ENCODE results near the gene ASB15. TPM values are rescaled to one million over a fixed set of nuclear protein-coding genes. Genes with fewer than 3 reads are reported as not detected.

The ASB15 gene
- total RNA-seq, 2 experiments from 2014 or later, result not detected

- CTCF ChIA-PET, result no interaction called here
- Mint-ChIP-seq H3K9me3 (ENCODE audit: low read depth) (no peaks in the 10 kb centered on the region), H3K4me1 (no peaks in the 10 kb centered on the region), H3K4me3 (no peak overlapping the region), H3K36me3 (no peaks in the 10 kb centered on the region), H3K27me3 (peaks cover 5% of the 10 kb centered on the region), H3K27ac (no peak overlapping the region)
- DNase-seq (no peak), ATAC-seq (no peak)
Observed at GRCh38 chr7:123571684-123572083, 29.9 kb upstream of the ASB15 start.

- Mint-ChIP-seq H3K27me3 (peaks cover 8% of the 10 kb centered on the region), H3K4me1 (no peaks in the 10 kb centered on the region), H3K27ac (no peak overlapping the region), H3K4me3 (no peak overlapping the region), H3K36me3 (no peaks in the 10 kb centered on the region), H3K9me3 (ENCODE audit: low read depth) (no peaks in the 10 kb centered on the region)
- ATAC-seq (no peak), DNase-seq (no peak)
- CTCF ChIA-PET, result interaction anchor here (0.7 kb wide), 1 partner anchor 780 kb away, joined by 3 read pairs; no protein-coding TSS in a partner anchor
Observed at GRCh38 chr7:123573341-123573740, 28.3 kb upstream of the ASB15 start.

GRCh38 chr7:123573896-123574467 is 27.6 kb upstream of the ASB15 start:
- peaks cover 10% of the 10 kb centered on the region for H3K27me3 Mint-ChIP-seq
- no peak for ATAC-seq
- no peak for DNase-seq
- no peaks in the 10 kb centered on the region for H3K9me3 Mint-ChIP-seq (ENCODE audit: low read depth)
- H3K4me3 Mint-ChIP-seq, result no peak overlapping the region
- no peaks in the 10 kb centered on the region for H3K36me3 Mint-ChIP-seq
- H3K27ac Mint-ChIP-seq, result no peak overlapping the region
- CTCF ChIA-PET, result no interaction called here
- H3K4me1 Mint-ChIP-seq, result no peaks in the 10 kb centered on the region

DNA sequence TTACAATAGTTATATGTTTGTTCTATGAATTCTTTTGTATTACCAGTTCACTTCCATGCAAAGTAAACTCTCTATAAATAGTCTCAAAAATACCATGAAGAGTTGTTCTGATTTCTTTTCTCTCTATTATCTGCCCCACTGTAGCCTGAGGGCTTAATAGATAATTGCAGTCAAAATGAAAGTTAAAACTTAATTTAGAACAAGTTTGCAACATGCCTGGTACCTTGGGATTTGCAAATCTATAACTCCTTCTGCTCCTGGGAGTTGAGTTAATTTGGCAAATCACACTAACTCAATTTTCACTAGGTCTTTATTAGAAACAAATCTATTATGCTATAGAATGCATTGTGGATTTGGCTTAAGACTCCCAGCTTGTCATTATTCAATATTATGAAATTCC is 22.2 kb upstream of the ASB15 start:
- CTCF ChIA-PET, result no interaction called here
- DNase-seq (no peak), ATAC-seq (no peak)
- no peaks in the 10 kb centered on the region for H3K36me3 Mint-ChIP-seq
- H3K27ac Mint-ChIP-seq, result no peak overlapping the region
- H3K27me3 Mint-ChIP-seq, result peaks cover 20% of the 10 kb centered on the region
- H3K4me1 Mint-ChIP-seq, result no peaks in the 10 kb centered on the region
- no peaks in the 10 kb centered on the region for H3K9me3 Mint-ChIP-seq (ENCODE audit: low read depth)
- no peak overlapping the region for H3K4me3 Mint-ChIP-seq

DNA sequence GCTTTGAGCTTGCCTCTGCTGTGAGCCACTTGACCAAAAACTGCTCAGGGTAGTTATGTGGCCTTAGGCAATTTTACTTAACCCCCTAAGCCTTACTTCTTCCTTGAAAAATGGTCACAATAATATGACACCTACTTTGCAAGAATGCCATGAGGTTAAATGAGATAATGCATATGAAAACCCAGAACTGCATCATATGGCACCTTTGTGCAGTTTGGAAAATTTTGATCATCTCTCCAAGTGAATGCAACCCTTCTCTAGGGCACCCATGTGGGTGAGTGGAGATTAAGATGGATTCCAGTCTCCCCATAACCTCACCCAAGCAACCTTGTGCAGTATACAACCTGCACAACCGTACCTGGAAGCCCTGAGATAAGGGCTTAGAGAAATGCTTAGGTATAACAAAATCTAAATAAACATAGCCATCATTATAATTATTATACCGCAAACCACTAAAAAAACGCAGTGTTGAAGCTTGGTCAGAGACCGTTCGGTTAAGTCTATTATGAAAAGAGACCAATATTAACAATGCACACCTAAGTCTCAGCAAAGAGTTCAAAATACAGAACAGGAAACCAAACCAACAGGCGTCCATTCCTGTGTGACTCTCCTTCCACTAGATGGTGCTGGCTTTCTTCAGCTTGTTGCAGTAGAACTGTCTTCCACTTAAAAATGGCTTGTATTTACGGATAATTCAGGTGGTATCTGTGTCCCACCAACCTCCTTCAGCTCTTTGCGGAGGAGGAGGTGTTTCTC is 21.0 kb upstream of the ASB15 start:
- DNase-seq, result no peak

DNA sequence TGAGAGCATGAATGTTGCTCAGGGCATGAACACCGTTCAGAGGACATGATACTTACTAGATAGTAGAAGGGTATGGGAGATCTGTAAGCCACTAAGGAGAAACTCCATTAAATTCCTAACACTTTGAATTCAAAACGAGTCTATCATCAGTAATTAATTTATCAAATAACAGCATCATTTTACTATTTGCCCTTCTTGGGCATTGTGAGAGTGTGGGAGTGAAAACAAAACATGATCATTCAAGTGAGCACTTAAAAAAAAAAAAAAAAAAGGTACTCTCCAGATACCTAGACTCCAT is 20.5 kb upstream of the ASB15 start:
- CTCF ChIA-PET, result no interaction called here
- no peak for ATAC-seq
- no peak for DNase-seq
- no peaks in the 10 kb centered on the region for H3K9me3 Mint-ChIP-seq (ENCODE audit: low read depth)
- no peaks in the 10 kb centered on the region for H3K4me1 Mint-ChIP-seq
- peaks cover 16% of the 10 kb centered on the region for H3K27me3 Mint-ChIP-seq
- no peaks in the 10 kb centered on the region for H3K36me3 Mint-ChIP-seq
- no peak overlapping the region for H3K27ac Mint-ChIP-seq
- H3K4me3 Mint-ChIP-seq, result no peak overlapping the region

More for the DNA sequence above, 21.0 kb upstream of the ASB15 start:
- Mint-ChIP-seq H3K27me3 (peaks cover 16% of the 10 kb centered on the region), H3K9me3 (ENCODE audit: low read depth) (no peaks in the 10 kb centered on the region), H3K36me3 (no peaks in the 10 kb centered on the region), H3K4me3 (no peak overlapping the region), H3K4me1 (no peaks in the 10 kb centered on the region), H3K27ac (no peak overlapping the region)
- peak; percentile 60 for ATAC-seq
- CTCF ChIA-PET, result no interaction called here

DNA sequence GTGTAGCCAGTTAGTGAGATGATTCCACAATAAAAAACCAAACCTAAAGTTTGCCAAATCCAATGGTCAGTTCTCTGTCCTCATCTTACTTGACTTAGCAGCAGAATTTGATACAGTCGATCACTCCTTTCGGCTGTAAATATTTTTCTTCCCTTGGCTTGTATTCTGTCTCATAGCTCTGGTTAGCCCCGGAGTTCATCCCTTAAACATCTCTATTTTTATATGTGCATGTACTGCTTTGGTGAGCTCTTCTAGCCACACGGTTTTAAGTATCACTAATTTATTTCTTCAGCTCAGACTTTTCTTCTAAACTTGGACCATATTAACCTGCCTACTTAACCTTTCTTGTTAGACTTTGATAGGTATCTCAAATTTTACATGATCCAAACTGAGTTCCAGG is 17.8 kb upstream of the ASB15 start:
- ATAC-seq (no peak), DNase-seq (no peak)
- CTCF ChIA-PET, result no interaction called here
- no peak overlapping the region for H3K4me3 Mint-ChIP-seq
- H3K9me3 Mint-ChIP-seq (ENCODE audit: low read depth), result no peaks in the 10 kb centered on the region
- no peaks in the 10 kb centered on the region for H3K36me3 Mint-ChIP-seq
- no peak overlapping the region for H3K27ac Mint-ChIP-seq
- H3K27me3 Mint-ChIP-seq, result peaks cover 30% of the 10 kb centered on the region
- no peaks in the 10 kb centered on the region for H3K4me1 Mint-ChIP-seq

DNA sequence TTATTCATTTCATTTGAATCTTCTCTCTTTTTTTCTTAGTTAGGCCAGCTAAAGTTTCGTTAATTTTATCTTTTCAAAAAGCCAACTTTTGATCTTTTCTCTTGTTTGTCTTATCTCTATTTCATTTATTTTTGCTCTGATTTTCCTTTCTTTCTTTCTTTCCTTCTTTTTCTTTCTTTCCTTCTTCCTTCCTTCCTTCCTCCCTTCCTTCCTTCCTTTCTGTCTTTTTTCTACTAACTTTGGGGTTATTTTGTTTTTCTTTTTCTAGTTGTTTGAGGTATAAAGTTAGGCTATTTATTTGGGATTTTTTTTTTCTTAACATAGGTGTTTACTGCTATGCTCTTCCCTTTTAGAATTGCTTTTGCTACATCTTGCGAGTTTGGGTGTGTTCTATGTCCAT is 13.2 kb upstream of the ASB15 start:
- Mint-ChIP-seq H3K27me3 (peaks cover 53% of the 10 kb centered on the region), H3K4me1 (no peaks in the 10 kb centered on the region), H3K36me3 (no peaks in the 10 kb centered on the region), H3K9me3 (ENCODE audit: low read depth) (no peaks in the 10 kb centered on the region), H3K4me3 (no peak overlapping the region), H3K27ac (no peak overlapping the region)
- ATAC-seq (no peak), DNase-seq (no peak)
- CTCF ChIA-PET, result no interaction called here

- Mint-ChIP-seq H3K9me3 (ENCODE audit: low read depth) (no peaks in the 10 kb centered on the region), H3K4me3 (no peak overlapping the region), H3K4me1 (no peaks in the 10 kb centered on the region), H3K27me3 (peaks cover 35% of the 10 kb centered on the region), H3K27ac (no peak overlapping the region), H3K36me3 (no peaks in the 10 kb centered on the region)
- ATAC-seq (no peak), DNase-seq (no peak)
- CTCF ChIA-PET, result interaction anchor here (1.0 kb wide), 1 partner anchor 270 kb away, joined by 3 read pairs; no protein-coding TSS in a partner anchor
Observed at GRCh38 chr7:123594813-123595241, 6.8 kb upstream of the ASB15 start.

DNA sequence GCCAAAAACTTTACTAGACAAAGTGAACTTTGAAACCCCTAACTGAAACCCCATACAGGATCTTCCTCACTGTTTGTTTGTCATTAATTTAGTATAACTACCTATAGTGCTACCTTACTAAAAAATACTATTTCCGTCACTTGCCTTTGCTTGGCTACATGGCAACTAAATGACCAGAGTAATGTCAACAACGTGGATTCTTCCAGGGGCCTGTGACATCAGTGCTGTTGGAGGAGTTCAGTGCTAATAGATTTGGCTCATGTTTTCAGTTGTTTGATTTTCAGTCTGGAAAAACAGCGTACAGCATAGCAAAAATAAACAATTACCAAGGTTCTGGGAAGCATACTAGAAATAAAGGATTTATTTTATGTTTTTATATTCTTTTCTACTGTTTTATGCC is 3.0 kb upstream of the ASB15 start:
- Mint-ChIP-seq H3K4me3 (no peak overlapping the region), H3K36me3 (no peaks in the 10 kb centered on the region), H3K27me3 (peaks cover 9% of the 10 kb centered on the region), H3K4me1 (no peaks in the 10 kb centered on the region), H3K27ac (no peak overlapping the region), H3K9me3 (ENCODE audit: low read depth) (no peaks in the 10 kb centered on the region)
- no peak for DNase-seq
- ATAC-seq, result no peak
- CTCF ChIA-PET, result no interaction called here

GRCh38 chr7:123599766-123600165 is 1.9 kb upstream of the ASB15 start:
- no peak overlapping the region for H3K27ac Mint-ChIP-seq
- CTCF ChIA-PET, result no interaction called here

GRCh38 chr7:123600876-123601275 is 745 bp upstream of the ASB15 start:
- Mint-ChIP-seq H3K4me3 (no peak overlapping the region), H3K4me1 (no peaks in the 10 kb centered on the region), H3K27ac (no peak overlapping the region), H3K36me3 (no peaks in the 10 kb centered on the region), H3K27me3 (peaks cover 8% of the 10 kb centered on the region), H3K9me3 (ENCODE audit: low read depth) (no peaks in the 10 kb centered on the region)
- CTCF ChIA-PET, result no interaction called here
- no peak for DNase-seq
- no peak for ATAC-seq

More at GRCh38 chr7:123599766-123600165, 1.9 kb upstream of the ASB15 start:
- H3K27me3 Mint-ChIP-seq, result peaks cover 8% of the 10 kb centered on the region
- H3K4me1 Mint-ChIP-seq, result no peaks in the 10 kb centered on the region
- no peak overlapping the region for H3K4me3 Mint-ChIP-seq
- H3K36me3 Mint-ChIP-seq, result no peaks in the 10 kb centered on the region
- DNase-seq, result no peak
- ATAC-seq, result no peak
- H3K9me3 Mint-ChIP-seq (ENCODE audit: low read depth), result no peaks in the 10 kb centered on the region

GRCh38 chr7:123602648-123603047 is 1.0 kb downstream of the ASB15 start:
- Mint-ChIP-seq H3K27ac (no peak overlapping the region), H3K9me3 (ENCODE audit: low read depth) (no peaks in the 10 kb centered on the region), H3K4me3 (no peak overlapping the region), H3K36me3 (no peaks in the 10 kb centered on the region), H3K4me1 (no peaks in the 10 kb centered on the region), H3K27me3 (peaks cover 8% of the 10 kb centered on the region)
- ATAC-seq (no peak), DNase-seq (no peak)
- CTCF ChIA-PET, result no interaction called here

GRCh38 chr7:123604739-123605138 is 3.1 kb downstream of the ASB15 start:
- Mint-ChIP-seq H3K27me3 (peaks cover 13% of the 10 kb centered on the region), H3K9me3 (ENCODE audit: low read depth) (no peaks in the 10 kb centered on the region), H3K4me3 (no peak overlapping the region), H3K36me3 (no peaks in the 10 kb centered on the region), H3K4me1 (no peaks in the 10 kb centered on the region), H3K27ac (no peak overlapping the region)
- DNase-seq (no peak), ATAC-seq (no peak)
- CTCF ChIA-PET, result no interaction called here

Data from activated CD8-positive, alpha-beta memory T cell treated with anti-CD3 and anti-CD28 coated beads, Interleukin-2, amount 10 ng/mL, durations not matched to agents 7 days and 5 days (primary cell).